Left kidney (tissue), 2 donors: ENCODE results near the gene BCAS4. TPM values are rescaled to one million over a fixed set of nuclear protein-coding genes. Genes with fewer than 3 reads are reported as not detected.
A peak's percentile ranks its signal among the peaks of the same experiment; 100 is the strongest.
"Not testable (repeated sequence)": the region's sequence is repeated elsewhere in the genome, so short reads cannot be mapped to it uniquely, and the experiment has no call there.

Experiments used
- DNase-seq: peaks from one replicate; pipeline ENCODE4 v3.0.0-alpha.2; 2013
- polyA plus RNA-seq: library from polyadenylated mRNA; unstranded; fragments of 120-200 nt; gene quantifications from one replicate; pipeline ENCODE4 v1.2.1, GENCODE V29; 2013; ENCODE audit not compliant: insufficient read length

BCAS4 gene
- polyA plus RNA-seq, 1 donor: 5.1 TPM

GRCh38 chr20:50768991-50769390 lies 25.9 kb upstream of the BCAS4 start:
- DNase-seq: not testable (repeated sequence)

DNA sequence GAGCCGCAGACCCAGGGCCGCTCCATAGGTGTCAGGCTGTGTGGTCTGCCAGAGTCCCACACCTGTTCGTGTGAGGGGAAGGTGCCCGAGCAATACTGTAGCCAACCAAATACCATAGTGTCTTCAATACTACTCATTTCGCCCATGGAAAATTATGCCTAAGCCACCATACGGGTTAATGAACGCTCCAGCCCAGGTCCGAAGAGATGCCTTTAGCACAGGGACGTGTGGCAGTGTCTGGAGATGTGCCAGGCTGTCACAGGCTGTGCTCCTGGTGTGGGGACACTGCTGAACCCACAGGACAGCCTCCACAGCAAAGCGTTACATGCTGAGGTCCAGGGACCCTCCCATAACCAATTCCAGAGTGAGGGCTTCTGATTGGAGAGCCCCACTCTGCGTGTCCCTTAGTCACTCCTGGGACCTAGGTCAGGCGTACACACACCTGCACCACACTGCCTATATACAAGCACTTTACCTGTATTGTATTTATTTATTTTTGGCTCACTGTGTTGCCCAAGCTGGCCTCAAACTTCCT lies 25.2 kb upstream of the BCAS4 start:
- DNase-seq: not testable (repeated sequence)

DNA sequence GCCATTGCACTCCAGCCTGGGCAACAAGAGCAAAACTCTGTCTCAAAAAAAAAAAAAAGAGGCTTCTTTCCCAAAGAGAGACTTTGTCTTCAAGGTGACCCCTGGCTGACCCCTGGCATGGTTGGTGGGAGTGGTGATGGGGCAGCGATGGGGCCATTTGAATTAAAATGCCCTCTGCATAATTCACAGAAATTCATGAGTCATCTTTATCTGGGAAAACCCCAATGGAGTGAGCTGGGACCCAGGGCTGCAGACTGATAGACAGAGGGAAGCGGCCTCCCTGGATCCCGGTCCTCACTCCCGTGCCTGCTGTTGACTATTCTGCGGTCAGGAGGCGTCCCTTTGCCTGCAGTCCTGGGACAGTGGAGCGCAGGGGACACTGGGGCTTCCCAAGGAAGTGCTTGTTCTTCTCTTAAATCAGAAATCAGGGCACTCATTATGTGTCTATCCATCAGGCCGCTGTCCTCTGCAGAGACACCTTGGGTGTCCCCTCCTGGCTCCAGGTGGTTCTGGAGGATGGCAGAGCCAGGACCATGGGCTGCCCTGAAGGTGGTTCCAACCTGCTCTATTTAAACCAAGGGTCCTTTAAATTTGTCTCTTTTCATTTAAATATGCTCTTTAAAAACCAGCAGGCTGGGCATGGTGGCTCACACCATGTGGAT lies 23.3 kb upstream of the BCAS4 start:
- not testable (repeated sequence) for DNase-seq

- DNase-seq: no peak
Observed at GRCh38 chr20:50772420-50773185, 22.3 kb upstream of the BCAS4 start.

GRCh38 chr20:50774515-50774914 lies 20.3 kb upstream of the BCAS4 start:
- no peak for DNase-seq

- DNase-seq: no peak
Observed at GRCh38 chr20:50776122-50776817, 18.6 kb upstream of the BCAS4 start.

- no peak for DNase-seq
Observed at GRCh38 chr20:50777373-50777772, 17.5 kb upstream of the BCAS4 start.

GRCh38 chr20:50778994-50779393 lies 15.9 kb upstream of the BCAS4 start:
- not testable (repeated sequence) for DNase-seq

DNA sequence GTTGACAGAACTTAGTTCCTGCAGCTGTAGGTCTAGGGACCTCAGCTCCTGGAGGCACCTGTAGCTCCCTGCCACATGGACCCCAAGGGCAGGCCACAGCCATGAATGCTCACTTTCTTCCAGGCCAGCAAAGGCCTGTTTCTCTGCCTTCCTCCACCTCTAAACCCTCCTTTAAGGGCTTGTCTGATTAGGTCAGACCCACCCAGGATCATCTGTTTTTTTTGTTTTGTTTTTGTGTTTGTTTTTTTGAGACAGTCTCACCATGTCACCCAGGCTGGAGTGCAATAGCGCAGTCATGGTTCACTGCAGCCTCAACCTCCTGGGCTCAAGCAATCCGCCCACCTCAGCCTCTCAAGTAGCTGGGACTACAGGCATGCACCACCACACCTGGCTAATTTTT lies 11.5 kb upstream of the BCAS4 start:
- no peak for DNase-seq

- DNase-seq: no peak
Observed at GRCh38 chr20:50783903-50784302, 11.0 kb upstream of the BCAS4 start.

- no peak for DNase-seq
Observed at GRCh38 chr20:50784464-50784863, 10.4 kb upstream of the BCAS4 start.

DNA sequence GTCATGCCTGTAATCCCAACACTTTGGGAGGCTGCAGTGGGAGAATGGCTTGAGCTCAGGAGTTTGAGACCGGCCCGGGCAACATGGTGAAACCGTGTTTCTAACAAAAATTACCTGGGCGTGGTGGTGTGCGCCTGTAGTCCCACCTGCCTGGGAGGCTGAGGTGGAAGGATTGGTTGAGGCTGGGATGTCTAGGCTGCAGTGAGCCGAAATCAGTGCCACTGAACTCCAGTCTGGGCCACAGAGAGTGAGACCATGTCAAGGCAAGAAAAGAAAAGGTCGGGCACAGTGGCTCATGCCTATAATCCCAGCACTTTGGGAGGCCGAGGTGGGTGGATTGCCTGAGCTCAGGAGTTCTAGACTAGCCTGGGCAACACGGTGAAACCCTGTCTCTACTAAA lies 8.2 kb upstream of the BCAS4 start:
- DNase-seq: no peak

GRCh38 chr20:50787181-50787580 lies 7.7 kb upstream of the BCAS4 start:
- DNase-seq: no peak

- peak; percentile 56 for DNase-seq
Observed at GRCh38 chr20:50788045-50788991, 6.5 kb upstream of the BCAS4 start.

- no peak for DNase-seq
Observed at GRCh38 chr20:50789968-50790650, 4.8 kb upstream of the BCAS4 start.

- peak; percentile 92 for DNase-seq
Observed at GRCh38 chr20:50790651-50791277, 4.1 kb upstream of the BCAS4 start.

DNA sequence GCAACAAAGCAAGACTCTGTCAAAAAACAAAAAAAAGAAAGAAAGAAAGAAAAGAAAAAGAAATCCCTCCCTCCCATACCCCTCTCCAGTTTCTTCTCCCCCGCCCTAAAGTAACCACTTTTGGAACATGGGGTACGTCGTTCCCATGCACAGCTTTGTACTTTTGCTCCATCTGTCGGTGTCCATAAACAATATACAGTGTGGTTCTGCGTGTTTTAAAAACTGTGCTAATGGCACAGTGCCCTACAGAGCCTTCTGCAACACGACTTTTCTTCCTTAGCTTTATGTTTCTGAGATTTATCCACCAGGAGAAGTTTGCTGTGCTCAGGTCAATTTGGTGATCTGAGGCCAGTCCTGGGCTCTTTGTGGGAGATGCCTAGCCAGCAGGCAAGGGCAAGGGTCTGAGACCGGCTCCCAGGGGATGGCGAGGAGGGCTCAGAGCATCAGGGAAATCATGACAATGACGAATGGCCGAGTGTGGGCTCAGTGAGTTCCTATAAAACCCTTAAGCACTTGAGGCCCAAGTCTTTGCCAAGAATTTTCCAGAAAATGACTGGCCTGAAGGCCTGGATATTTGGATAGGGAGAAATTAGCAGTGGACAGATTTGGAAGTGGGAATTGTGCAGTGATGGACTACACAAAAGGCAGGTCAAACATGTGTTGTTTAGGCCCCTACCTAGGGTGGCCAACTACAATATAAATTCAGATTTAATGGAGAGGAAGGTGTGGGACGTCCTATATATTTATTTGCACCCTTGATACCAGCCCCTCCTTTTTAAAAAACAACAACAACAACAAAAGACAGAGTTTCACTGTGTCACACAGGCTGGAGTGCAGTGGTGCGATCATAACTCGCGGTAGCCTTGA lies 1.9 kb upstream of the BCAS4 start:
- no peak for DNase-seq

DNA sequence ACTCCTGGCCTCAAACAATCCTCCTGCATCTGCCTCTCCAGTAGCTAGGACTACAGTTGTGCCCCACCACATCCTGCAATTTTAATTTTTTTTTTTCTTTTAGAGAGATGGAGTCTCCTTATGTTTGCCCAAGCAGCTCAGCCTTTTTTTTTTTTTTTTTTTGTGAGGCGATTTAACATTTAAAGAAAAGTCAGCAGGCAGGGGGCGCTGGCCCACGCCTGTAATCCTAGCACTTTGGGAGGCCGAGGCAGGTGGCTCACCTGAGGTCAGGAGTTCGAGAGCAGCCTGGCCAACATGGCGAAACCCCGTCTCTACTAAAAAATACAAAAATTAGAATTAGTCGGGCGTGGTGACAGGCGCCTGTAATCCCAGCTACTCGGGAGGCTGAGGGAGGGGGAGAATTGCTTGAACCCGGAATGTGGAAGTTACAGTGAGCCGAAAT lies 1.3 kb upstream of the BCAS4 start:
- DNase-seq: not testable (repeated sequence)

DNA sequence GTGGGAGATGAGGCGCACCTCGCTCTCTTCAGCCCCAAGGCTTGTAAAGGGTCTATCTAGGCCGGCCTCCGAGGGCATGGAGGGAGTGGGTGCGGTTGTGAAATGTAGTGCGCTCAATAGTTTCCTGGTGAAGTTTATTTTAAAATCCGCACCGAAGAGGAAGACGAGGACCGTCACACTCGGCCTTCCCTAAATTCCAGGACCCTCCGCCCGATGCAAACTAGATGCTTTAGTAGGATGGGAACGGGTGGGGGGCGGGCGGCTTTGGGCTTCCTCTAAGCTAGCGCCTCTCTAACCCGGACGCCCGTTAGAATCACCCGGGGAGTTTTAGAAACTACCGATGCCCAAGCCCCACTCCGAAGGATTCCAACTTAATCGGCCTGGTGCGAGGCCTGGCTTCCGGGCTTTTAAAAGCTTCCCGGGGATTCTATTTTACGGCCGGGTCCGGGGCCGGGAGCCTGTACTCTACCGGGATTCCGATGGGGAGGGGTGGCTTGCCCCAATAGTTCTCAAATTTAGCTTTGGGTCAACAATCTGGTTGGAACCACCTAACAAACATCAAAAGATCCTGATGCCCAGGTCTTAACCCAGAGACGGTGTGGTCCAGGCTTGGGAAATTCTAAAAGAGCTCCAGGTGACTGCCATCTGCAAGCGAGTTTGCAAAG lies 548 bp upstream of the BCAS4 start:
- DNase-seq: no peak
